PC-9 (cell line): Measurements from ENCODE around the gene TERT. TPM values are rescaled to one million over a fixed set of nuclear protein-coding genes. Genes with fewer than 3 reads are reported as not detected.

Source experiments
- BruUV-seq: library from RNA; stranded (reverse); fragments of 400-500 nt; replicated peaks from 2 replicates; lab custom pipeline; 2021; lab: Mats Ljungman, UMichigan
- CTCF ChIA-PET: fragments of 300-600 bp; sonication (Branson Sonifier 250); formaldehyde crosslinking; loops from one replicate; lab custom pipeline; 2022; ENCODE audit warnings: antibody characterized with exemption; lab: Charles Lee
- POLR2A ChIA-PET: fragments of 300-600 bp; sonication (Branson Sonifier 250); formaldehyde crosslinking; loops from one replicate; lab custom pipeline; 2022; ENCODE audit warnings: antibody characterized with exemption; ENCODE audit not compliant: unreplicated experiment; lab: Charles Lee
- DNase-seq, 2 experiments: peaks; one replicate each; pipeline versions ENCODE4 v3.0.0 to v3.0.0-alpha.2; 2015 to 2022; ENCODE audit warnings: mixed read lengths in 1 of 2
- H2AFZ ChIP-seq: fragments of 200-600 bp; sonication (generic); 2 replicates; pipeline ENCODE4 v1.8.1; 2017; ENCODE audit warnings: antibody characterized with exemption
- H3F3A ChIP-seq: fragments of 200-600 bp; sonication (generic); 2 replicates; pipeline ENCODE4 v1.8.1; 2017; ENCODE audit warnings: antibody characterized with exemption, mild to moderate bottlenecking, low read depth; ENCODE audit not compliant: insufficient read depth
- H3K27ac ChIP-seq: fragments of 200-600 bp; sonication (generic); 2 replicates; pipeline ENCODE4 v1.6.1; 2016; ENCODE audit warnings: mixed run types
- H3K27me3 ChIP-seq: fragments of 200-600 bp; sonication (generic); 2 replicates; pipeline ENCODE4 v1.6.1; 2016; ENCODE audit warnings: low read depth, mixed run types; ENCODE audit not compliant: insufficient read depth
- H3K36me3 ChIP-seq: fragments of 200-600 bp; sonication (generic); 2 replicates; pipeline ENCODE4 v1.6.1; 2016; ENCODE audit warnings: low read depth, mixed run types
- H3K4me1 ChIP-seq: fragments of 200-600 bp; sonication (generic); replicated peaks from 2 replicates; pipeline ENCODE4 v1.6.1; 2016; ENCODE audit warnings: mixed run types; ENCODE audit not compliant: insufficient read depth
- H3K4me2 ChIP-seq: fragments of 200-600 bp; sonication (generic); 2 replicates; pipeline ENCODE4 v1.6.1; 2017; ENCODE audit warnings: mixed run types
- H3K4me3 ChIP-seq: fragments of 200-600 bp; sonication (generic); 2 replicates; pipeline ENCODE4 v1.6.1; 2016; ENCODE audit warnings: mixed run types
- H3K79me2 ChIP-seq: fragments of 200-600 bp; sonication (generic); 2 replicates; pipeline ENCODE4 v1.6.1; 2017; ENCODE audit warnings: low read depth, mixed run types
- H3K9me2 ChIP-seq: fragments of 200-600 bp; sonication (generic); 2 replicates; pipeline ENCODE4 v1.8.1; 2017; ENCODE audit warnings: mild to moderate bottlenecking; ENCODE audit not compliant: insufficient read depth
- H3K9me3 ChIP-seq: fragments of 200-600 bp; sonication (generic); 2 replicates; pipeline ENCODE4 v1.8.1; 2016; ENCODE audit warnings: low read depth; ENCODE audit not compliant: insufficient read depth
- H4K20me1 ChIP-seq: fragments of 200-600 bp; sonication (generic); 2 replicates; pipeline ENCODE4 v1.8.1; 2017; ENCODE audit not compliant: insufficient read depth
- EZH2 ChIP-seq: fragments of 200-600 bp; sonication (generic); IDR thresholded peaks from 2 replicates; pipeline ENCODE4 v1.8.0; 2017; ENCODE audit warnings: antibody characterized with exemption, low read depth
- intact Hi-C: fragments of 100-400 bp; cut with micrococcal nuclease; formaldehyde crosslinking; loops from one replicate; pipeline ENCODE4 v1.10.0; 2022; ENCODE audit not compliant: unreplicated experiment
- total RNA-seq: library from RNA; stranded (reverse); gene quantifications from 2 replicates; pipeline ENCODE4 v1.2.3, GENCODE V29; 2021
- TF ChIP-seq, protein P1 (sequence below): fragments of 200-600 bp; sonication (generic); conservative IDR thresholded peaks from 2 replicates; pipeline ENCODE4 v1.6.1; 2017; ENCODE audit warnings: mixed run types, antibody characterized with exemption, mild to moderate bottlenecking, moderate library complexity

TERT gene
- total RNA-seq, 1 experiment from 2014 or later = 0.74 TPM

DNA sequence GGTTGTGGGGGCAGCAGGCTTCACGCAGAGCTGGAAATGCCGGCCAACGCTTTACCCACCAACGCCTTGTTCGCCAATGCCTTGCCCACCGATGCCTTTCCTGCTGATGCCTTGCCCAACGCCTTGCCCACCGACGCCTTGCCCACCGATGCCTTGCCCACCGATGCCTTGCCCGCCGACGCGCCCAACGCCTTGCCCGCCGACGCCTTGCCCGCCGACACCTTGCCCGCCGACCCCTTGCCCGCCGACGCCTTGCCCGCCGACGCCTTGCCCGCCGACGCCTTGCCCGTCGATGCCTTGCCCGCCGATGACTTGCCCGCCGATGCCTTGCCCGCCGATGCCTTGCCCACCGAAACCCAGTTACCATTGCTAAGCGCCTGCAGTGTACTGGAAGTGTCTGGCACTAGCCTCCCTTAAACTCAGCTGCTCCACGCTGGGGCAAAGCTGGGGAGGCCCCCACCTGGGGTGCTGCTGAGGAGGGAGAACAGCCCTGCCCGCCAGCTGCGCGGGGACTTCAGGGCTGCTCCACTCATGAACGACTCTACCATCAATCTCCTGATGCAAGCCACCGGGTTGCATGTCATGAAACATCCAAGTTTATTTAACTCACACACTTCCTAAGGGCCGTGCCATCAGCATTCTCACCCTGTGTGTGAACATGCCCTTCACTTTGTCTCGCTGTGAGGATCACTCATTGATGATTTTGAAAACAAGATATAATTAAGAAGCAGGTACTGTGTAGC is 67.9 kb downstream of the TERT start:
- no peaks in the 10 kb centered on the region for H3K9me2 ChIP-seq
- no peak overlapping the region for H3K4me3 ChIP-seq
- no peak for DNase-seq
- no peaks in the 10 kb centered on the region for H3K79me2 ChIP-seq
- no peak for TF ChIP-seq EZH2
- H3K27me3 ChIP-seq = peaks cover 97% of the 10 kb centered on the region
- peaks cover 3% of the 10 kb centered on the region; the same call in 1 of the 2 replicates for H3K9me3 ChIP-seq
- no peaks in the 10 kb centered on the region; the same call in 1 of the 2 replicates for H3K4me1 ChIP-seq
- ChIA-PET POLR2A (no interaction called here), CTCF (interaction anchor here (0.7 kb wide), 1 partner anchor 308 kb away, joined by 3 read pairs; no protein-coding TSS in a partner anchor)
- H3K4me2 ChIP-seq = no peak overlapping the region
- no TSS peak for BruUV-seq
- no peak overlapping the region for H2AFZ ChIP-seq
- H4K20me1 ChIP-seq = peaks cover 14% of the 10 kb centered on the region
- peaks cover 6% of the 10 kb centered on the region for H3F3A ChIP-seq
- H3K27ac ChIP-seq = no peak overlapping the region
- intact Hi-C loops = no loop called here
- no peaks in the 10 kb centered on the region for H3K36me3 ChIP-seq

GRCh38 chr5:1226231-1226630 is 68.6 kb downstream of the TERT start:
- Histone ChIP-seq H3K79me2 (no peaks in the 10 kb centered on the region), H3K9me2 (no peaks in the 10 kb centered on the region), H3K9me3 (peaks cover 5% of the 10 kb centered on the region; the same call in 1 of the 2 replicates), H3K4me3 (no peak overlapping the region), H3K4me2 (no peak overlapping the region), H3F3A (peaks cover 10% of the 10 kb centered on the region), H3K27me3 (peaks cover 96% of the 10 kb centered on the region), H3K36me3 (no peaks in the 10 kb centered on the region), H3K27ac (no peak overlapping the region), H4K20me1 (peaks cover 13% of the 10 kb centered on the region), H3K4me1 (no peaks in the 10 kb centered on the region; the same call in 1 of the 2 replicates), H2AFZ (no peak overlapping the region)
- ChIA-PET POLR2A (no interaction called here), CTCF (no interaction called here)
- intact Hi-C loops = no loop called here
- no TSS peak for BruUV-seq
- no peak for DNase-seq
- TF ChIP-seq, protein P1, sequence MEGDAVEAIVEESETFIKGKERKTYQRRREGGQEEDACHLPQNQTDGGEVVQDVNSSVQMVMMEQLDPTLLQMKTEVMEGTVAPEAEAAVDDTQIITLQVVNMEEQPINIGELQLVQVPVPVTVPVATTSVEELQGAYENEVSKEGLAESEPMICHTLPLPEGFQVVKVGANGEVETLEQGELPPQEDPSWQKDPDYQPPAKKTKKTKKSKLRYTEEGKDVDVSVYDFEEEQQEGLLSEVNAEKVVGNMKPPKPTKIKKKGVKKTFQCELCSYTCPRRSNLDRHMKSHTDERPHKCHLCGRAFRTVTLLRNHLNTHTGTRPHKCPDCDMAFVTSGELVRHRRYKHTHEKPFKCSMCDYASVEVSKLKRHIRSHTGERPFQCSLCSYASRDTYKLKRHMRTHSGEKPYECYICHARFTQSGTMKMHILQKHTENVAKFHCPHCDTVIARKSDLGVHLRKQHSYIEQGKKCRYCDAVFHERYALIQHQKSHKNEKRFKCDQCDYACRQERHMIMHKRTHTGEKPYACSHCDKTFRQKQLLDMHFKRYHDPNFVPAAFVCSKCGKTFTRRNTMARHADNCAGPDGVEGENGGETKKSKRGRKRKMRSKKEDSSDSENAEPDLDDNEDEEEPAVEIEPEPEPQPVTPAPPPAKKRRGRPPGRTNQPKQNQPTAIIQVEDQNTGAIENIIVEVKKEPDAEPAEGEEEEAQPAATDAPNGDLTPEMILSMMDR = no peak
- TF ChIP-seq EZH2 = peak; percentile 62; the same call in 1 of the 2 replicates

- no TSS peak for BruUV-seq
- CTCF ChIA-PET = no interaction called here
Measured at GRCh38 chr5:1225081-1225480, 69.8 kb downstream of the TERT start, which contains the start of gene SLC6A18. Gene SLC6A18, plus strand, starts transcription at chr5:1225381. Its CDS starts 97 bp downstream, at chr5:1225478.

More at GRCh38 chr5:1225081-1225480, 69.8 kb downstream of the TERT start, which contains the start of gene SLC6A18:
- TF ChIP-seq, protein P1 = no peak
- TF ChIP-seq EZH2 = no peak
- no peak for DNase-seq
- Histone ChIP-seq H2AFZ (no peak within 1 kb of the TSS), H3K36me3 (no peaks in the 10 kb centered on the region), H3K4me2 (no peak within 1 kb of the TSS), H3K4me1 (no peaks in the 10 kb centered on the region; the same call in 1 of the 2 replicates), H3K27me3 (peaks cover 96% of the 10 kb centered on the region), H3K27ac (no peak within 1 kb of the TSS), H3K9me3 (peaks cover 5% of the 10 kb centered on the region; the same call in 1 of the 2 replicates), H3K4me3 (no peak within 1 kb of the TSS), H3F3A (peaks cover 10% of the 10 kb centered on the region), H3K9me2 (no peaks in the 10 kb centered on the region), H3K79me2 (no peaks in the 10 kb centered on the region), H4K20me1 (peaks cover 11% of the 10 kb centered on the region)
- intact Hi-C loops = no loop called here
- POLR2A ChIA-PET = no interaction called here
